Fibroblast of villous mesenchyme (primary cell): ENCODE measurements around the gene SP140. TPM values are rescaled to one million over a fixed set of nuclear protein-coding genes. Genes with fewer than 3 reads are reported as not detected.

ENCODE experiments used
- DNase-seq: peaks from one replicate; pipeline ENCODE4 v3.0.0-alpha.2; 2010; ENCODE audit warnings: low read depth
- H3K4me3 ChIP-seq: 2 replicates; pipeline ENCODE4 v1.5.1; 2011; ENCODE audit warnings: low read depth, mild to moderate bottlenecking, low read length
- CTCF ChIP-seq: IDR thresholded peaks from 2 replicates; pipeline ENCODE4 v1.5.1; 2012; ENCODE audit warnings: low read depth, mild to moderate bottlenecking, low read length; ENCODE audit not compliant: insufficient read depth
- total RNA-seq: library from RNA; depleted of rRNA; stranded (reverse); fragments of >200 nt; gene quantifications from 2 replicates; pipeline ENCODE4 v1.2.3, GENCODE V29; 2012

SP140 gene
- total RNA-seq = 0.86 and 0.97 TPM in 2 replicates

DNA sequence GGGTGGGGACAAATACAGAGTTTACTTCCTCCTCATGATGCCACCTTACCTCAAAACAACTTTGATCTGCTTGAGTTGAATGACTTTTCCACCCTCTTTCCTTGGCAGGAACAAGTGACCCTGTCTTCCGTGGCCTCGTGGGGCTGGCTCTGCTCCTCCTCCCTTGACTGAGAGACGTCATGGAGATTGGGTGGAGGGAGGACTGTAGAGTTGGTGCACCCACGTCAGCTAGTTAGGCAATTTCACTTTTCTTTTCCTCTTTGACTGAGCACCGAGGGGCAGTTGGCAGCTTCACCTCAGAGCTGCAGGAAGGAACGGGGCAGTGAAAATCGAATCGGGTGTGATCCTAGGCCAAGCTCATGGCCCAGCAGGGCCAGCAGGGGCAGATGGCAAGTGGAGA is at the start of gene SP140:
TSS of gene SP140 (plus strand) at position 251 of the 400 bp plus-strand sequence. CDS start at position 360, 109 bp downstream.
- no peak within 1 kb of the TSS for H3K4me3 ChIP-seq
- no peak for DNase-seq
- no peak for TF ChIP-seq CTCF

DNA sequence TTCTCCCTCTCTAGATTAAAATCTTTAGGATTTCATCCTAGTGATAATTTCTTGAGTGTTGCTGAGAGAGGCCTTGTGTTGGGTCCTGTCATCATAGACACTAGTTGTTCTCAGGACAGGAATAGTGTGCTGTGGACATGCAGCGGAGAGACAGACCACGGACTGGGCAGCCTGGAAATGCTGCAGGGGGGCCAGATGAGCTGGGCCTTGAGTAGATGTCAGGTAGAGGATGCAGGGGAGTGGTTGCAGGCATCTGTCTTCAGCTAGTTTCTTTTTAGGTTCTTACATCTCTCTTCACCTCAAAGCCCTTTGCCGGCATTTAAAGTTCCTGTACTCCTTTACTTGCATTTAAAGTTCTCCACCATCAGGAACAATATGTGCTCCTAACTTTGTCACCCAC is 48.5 kb upstream of the SP140 start:
- no peak for TF ChIP-seq CTCF
- DNase-seq = no peak

GRCh38 chr2:230178546-230179485 is 46.7 kb upstream of the SP140 start:
- TF ChIP-seq CTCF = no peak
- DNase-seq = no peak

More for the DNA sequence above, 48.5 kb upstream of the SP140 start:
- no peak overlapping the region for H3K4me3 ChIP-seq

DNA sequence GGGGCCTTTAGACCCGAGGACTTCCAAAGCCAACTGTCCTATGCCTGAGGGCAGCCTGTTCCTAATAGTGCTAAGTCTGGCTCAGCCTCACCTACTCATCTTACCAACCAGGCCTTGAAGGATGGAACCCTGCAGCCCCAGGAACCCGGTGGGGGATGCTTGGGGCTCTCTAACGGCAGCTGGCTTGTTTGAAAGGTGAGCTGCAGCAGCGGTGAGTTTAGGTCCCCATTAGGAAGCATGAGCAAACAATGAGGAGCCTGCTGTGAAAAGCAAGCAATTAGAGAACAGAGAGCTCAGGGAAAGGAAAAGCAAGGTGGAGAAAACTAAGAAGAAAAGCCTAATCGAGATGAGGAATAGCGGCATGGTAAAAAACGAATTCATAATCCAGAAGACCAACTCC is 45.6 kb upstream of the SP140 start:
- DNase-seq = no peak
- no peak for TF ChIP-seq CTCF
- H3K4me3 ChIP-seq = no peak overlapping the region

More at GRCh38 chr2:230178546-230179485, 46.7 kb upstream of the SP140 start:
- no peak overlapping the region for H3K4me3 ChIP-seq

- H3K4me3 ChIP-seq = no peak overlapping the region
- no peak for TF ChIP-seq CTCF
- DNase-seq = no peak
Observed at GRCh38 chr2:230181195-230181594, 44.3 kb upstream of the SP140 start.

DNA sequence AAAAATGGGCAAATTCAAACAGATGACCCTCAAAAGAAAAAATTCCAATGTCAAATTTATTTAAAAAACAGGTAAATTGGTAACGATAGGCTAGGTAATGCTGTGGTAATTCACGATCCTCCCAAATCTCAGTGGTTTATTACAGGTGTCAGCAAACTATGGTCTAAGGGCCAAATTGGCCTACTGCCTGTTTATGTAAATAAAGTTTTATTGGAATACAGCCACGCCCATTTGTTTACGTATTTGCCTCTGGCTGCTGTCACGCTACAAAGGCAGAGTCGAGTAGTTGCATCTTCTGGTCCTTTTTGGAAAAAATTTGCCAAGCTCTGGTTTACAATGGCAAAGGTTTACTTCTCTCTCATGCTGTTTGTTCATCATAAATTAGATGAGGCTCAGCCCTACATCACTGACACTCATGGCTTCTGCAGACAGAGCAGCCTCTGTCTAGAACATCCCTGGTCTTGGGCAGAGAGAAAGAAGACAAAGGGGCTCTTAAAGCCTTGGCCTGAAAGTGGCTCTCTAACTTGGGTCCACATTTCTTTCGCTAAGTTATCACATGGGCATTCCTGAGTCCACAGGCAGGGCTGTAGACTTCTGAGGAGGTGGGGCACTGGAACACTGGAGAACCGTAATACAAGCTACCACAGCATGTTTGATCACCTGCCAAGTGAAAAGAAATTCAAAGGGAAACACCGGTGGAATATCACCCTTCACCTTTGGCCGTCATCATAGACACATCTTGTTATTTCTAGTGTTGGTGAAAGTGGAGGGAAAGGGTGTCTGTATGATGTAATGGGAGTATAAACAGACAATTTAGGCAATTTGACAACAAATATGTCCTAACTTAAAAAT is 40.6 kb upstream of the SP140 start:
- no peak for DNase-seq
- H3K4me3 ChIP-seq = no peak overlapping the region
- no peak for TF ChIP-seq CTCF
